Stomach (tissue), 4 donors: Measurements from ENCODE around the gene ART4.

Source experiments
- CTCF ChIP-seq, 7 experiments: fragments of 450-650 bp in 4 of 7; fragments of 200-600 bp in 3 of 7; sonication (generic) in 3 of 7; IDR thresholded peaks; one replicate each; pipeline ENCODE4 v1.5.1; 2016 to 2019; ENCODE audit warnings: antibody characterized with exemption in 7 of 7, control low read depth in 2 of 7, mild to moderate bottlenecking in 1 of 7
- EP300 ChIP-seq: sonication (generic); formaldehyde crosslinking; IDR thresholded peaks from one replicate; pipeline ENCODE4 v1.6.1; 2017; ENCODE audit warnings: antibody characterized with exemption
- POLR2A ChIP-seq, 4 donors: fragments of 450-650 bp; IDR thresholded peaks; one replicate each; pipeline ENCODE4 v1.6.1; 2016; ENCODE audit warnings: antibody characterized with exemption in 4 of 4, control low read depth in 2 of 4, mild to moderate bottlenecking in 1 of 4, moderate library complexity in 1 of 4
- POLR2AphosphoS5 ChIP-seq, 3 donors: sonication (generic); formaldehyde crosslinking; IDR thresholded peaks; one replicate each; pipeline ENCODE4 v1.6.1; 2016; ENCODE audit warnings: antibody characterized with exemption in 3 of 3

DNA sequence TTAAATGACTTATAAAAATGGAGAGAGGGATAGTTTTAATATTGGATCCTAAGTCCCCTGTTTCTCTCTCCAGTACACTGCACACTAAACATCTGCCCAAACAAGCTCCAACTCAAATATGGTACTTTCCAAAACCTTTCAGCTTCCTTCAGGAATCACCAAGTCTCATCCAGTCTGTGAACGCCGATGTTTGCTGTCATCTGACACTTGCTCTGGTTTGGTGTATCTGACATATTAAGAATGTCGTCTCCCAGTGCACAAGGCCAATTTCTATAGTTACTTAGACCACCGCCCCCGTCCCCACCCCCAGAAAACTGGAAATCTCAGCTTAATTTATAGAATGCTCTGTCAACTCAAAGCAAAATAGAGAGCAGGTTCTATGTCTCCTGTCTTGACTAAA, 47.4 kb upstream of the ART4 start:
- TF ChIP-seq POLR2A (IDR thresholded peaks at IDR 0.05) (no peak), POLR2AphosphoS5 (IDR thresholded peaks at IDR 0.05) (no peak), CTCF (IDR thresholded peaks at IDR 0.05) (no peak), EP300 (no peak)
